GM21825 (cell line): ENCODE results near the gene CEACAM19.
"Not testable (repeated sequence)": the region's sequence is repeated elsewhere in the genome, so short reads cannot be mapped to it uniquely, and the experiment has no call there.

Experiments used
- ATAC-seq: cut with Tn5 transposase; IDR thresholded peaks from one replicate; pipeline ENCODE4 v1.9.1; 2021; ENCODE audit warnings: mild to moderate bottlenecking, moderate library complexity; ENCODE audit not compliant: unreplicated experiment

CEACAM19 gene

GRCh38 chr19:44720396-44720795 lies 49.1 kb downstream of the CEACAM19 start:
- ATAC-seq, result not testable (repeated sequence)

GRCh38 chr19:44720945-44721344 lies 49.7 kb downstream of the CEACAM19 start:
- no peak for ATAC-seq

- not testable (repeated sequence) for ATAC-seq
Measured at GRCh38 chr19:44721369-44721768, 50.1 kb downstream of the CEACAM19 start.

GRCh38 chr19:44722131-44723121 lies 51.1 kb downstream of the CEACAM19 start:
- ATAC-seq, result no peak

- ATAC-seq, result peak; percentile 28
Measured at GRCh38 chr19:44723299-44723951, 52.1 kb downstream of the CEACAM19 start.

- ATAC-seq, result peak; percentile 37
Measured at GRCh38 chr19:44723952-44724319, 52.7 kb downstream of the CEACAM19 start.

GRCh38 chr19:44725251-44725650 lies 54.0 kb downstream of the CEACAM19 start:
- ATAC-seq, result no peak

GRCh38 chr19:44725684-44726083 lies 54.4 kb downstream of the CEACAM19 start:
- no peak for ATAC-seq

- no peak for ATAC-seq
Measured at GRCh38 chr19:44726465-44726864, 55.2 kb downstream of the CEACAM19 start.

- ATAC-seq, result no peak
Measured at GRCh38 chr19:44728178-44728577, 56.9 kb downstream of the CEACAM19 start.

- no peak for ATAC-seq
Measured at GRCh38 chr19:44729516-44730033, 58.3 kb downstream of the CEACAM19 start.

GRCh38 chr19:44731081-44731480 lies 59.8 kb downstream of the CEACAM19 start:
- no peak for ATAC-seq

- ATAC-seq, result no peak
Measured at GRCh38 chr19:44731622-44732021, 60.3 kb downstream of the CEACAM19 start.

- no peak for ATAC-seq
Measured at GRCh38 chr19:44732235-44733014, 61.1 kb downstream of the CEACAM19 start.
